Measurements from ENCODE around the gene ABTB1.
A peak's percentile ranks its signal among the peaks of the same experiment; 100 is the strongest.

The ABTB1 gene

GRCh38 chr3:127714866-127715265 lies 42.1 kb downstream of the ABTB1 start:
- Histone ChIP-seq H3K4me3 (no peak overlapping the region), H3K9me3 (no peaks in the 10 kb centered on the region), H3K27ac (no peak overlapping the region), H3K36me3 (peaks cover 2 to 10% (median 9%) of the 10 kb centered on the region in 3 donors), H3K27me3 (no peaks in the 10 kb centered on the region), H3K4me1 (peaks cover 0 to 50% (median 24%) of the 10 kb centered on the region in 4 donors)
- intact Hi-C loops (cut with DNase I; ENCODE audit: low total_unique reads) = no loop called here
- no peak for DNase-seq
- TF ChIP-seq CTCF (IDR thresholded peaks at IDR 0.05) = no peak

DNA sequence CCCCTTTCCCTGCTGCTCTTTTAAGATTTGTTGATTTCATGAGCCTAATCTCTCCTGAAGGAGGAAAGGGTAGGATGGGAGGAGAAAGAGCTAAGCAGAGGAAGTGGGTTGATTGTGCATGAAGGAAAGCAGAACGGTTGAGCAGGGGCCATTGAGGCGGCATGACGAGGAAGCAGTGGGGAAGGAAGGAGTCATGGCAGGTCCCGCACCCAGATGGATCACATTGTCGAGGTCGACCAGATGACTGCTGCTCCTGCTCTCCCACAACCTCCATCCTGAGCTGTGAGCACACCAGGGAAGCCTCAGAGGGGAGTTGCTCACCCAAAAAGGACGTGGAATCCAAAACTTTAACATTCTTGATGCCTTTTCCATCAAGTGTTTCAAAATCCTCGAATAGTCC lies 42.8 kb downstream of the ABTB1 start:
- intact Hi-C loops (cut with DNase I; ENCODE audit: low total_unique reads) = no loop called here
- no peak for DNase-seq
- Histone ChIP-seq H3K36me3 (peaks cover 8 to 17% (median 16%) of the 10 kb centered on the region in 3 donors), H3K4me3 (no peak overlapping the region), H3K27me3 (no peaks in the 10 kb centered on the region), H3K4me1 (peaks cover 0 to 43% (median 18%) of the 10 kb centered on the region in 4 donors), H3K27ac (no peak overlapping the region), H3K9me3 (no peaks in the 10 kb centered on the region)
- TF ChIP-seq CTCF (IDR thresholded peaks at IDR 0.05) = no peak

DNA sequence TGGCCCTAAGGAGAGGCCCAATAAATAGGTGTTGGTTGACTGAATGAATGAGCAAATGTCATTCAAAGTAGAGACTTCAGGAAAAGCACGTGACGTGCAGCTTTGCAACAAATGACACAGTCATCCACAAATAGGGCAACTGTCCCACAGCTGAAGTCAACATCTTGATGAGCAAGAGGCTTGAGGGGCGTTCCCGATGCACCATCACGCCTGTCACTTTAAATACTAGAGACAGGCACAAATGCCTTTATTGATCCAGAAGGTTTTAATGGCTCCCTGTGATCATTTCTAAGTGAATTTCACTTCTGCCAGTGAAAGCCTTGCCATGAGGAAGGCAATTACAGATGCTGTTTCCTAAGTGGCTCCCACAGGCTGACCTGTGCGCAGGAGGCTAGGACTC lies 43.6 kb downstream of the ABTB1 start:
- no peaks in the 10 kb centered on the region for H3K9me3 ChIP-seq
- TF ChIP-seq CTCF (IDR thresholded peaks at IDR 0.05) = no peak
- intact Hi-C loops (cut with DNase I; ENCODE audit: low total_unique reads) = no loop called here
- H3K4me1 ChIP-seq = peaks cover 0 to 34% (median 15%) of the 10 kb centered on the region in 4 donors
- DNase-seq = no peak
- no peaks in the 10 kb centered on the region for H3K27me3 ChIP-seq
- no peak overlapping the region for H3K27ac ChIP-seq
- peaks cover 16 to 23% (median 22%) of the 10 kb centered on the region in 3 donors for H3K36me3 ChIP-seq
- no peak overlapping the region for H3K4me3 ChIP-seq

GRCh38 chr3:127717357-127718244 lies 44.8 kb downstream of the ABTB1 start:
- intact Hi-C loops (cut with DNase I; ENCODE audit: low total_unique reads) = no loop called here
- DNase-seq = peak in 1 of 2 donors; percentile 49
- Histone ChIP-seq H3K4me1 (peaks cover 0 to 25% (median 13%) of the 10 kb centered on the region in 4 donors), H3K27ac (no peak overlapping the region), H3K27me3 (no peaks in the 10 kb centered on the region), H3K36me3 (peaks cover 16 to 30% (median 23%) of the 10 kb centered on the region in 3 donors), H3K4me3 (no peak overlapping the region), H3K9me3 (no peaks in the 10 kb centered on the region)
- TF ChIP-seq CTCF (IDR thresholded peaks at IDR 0.05) = no peak

DNA sequence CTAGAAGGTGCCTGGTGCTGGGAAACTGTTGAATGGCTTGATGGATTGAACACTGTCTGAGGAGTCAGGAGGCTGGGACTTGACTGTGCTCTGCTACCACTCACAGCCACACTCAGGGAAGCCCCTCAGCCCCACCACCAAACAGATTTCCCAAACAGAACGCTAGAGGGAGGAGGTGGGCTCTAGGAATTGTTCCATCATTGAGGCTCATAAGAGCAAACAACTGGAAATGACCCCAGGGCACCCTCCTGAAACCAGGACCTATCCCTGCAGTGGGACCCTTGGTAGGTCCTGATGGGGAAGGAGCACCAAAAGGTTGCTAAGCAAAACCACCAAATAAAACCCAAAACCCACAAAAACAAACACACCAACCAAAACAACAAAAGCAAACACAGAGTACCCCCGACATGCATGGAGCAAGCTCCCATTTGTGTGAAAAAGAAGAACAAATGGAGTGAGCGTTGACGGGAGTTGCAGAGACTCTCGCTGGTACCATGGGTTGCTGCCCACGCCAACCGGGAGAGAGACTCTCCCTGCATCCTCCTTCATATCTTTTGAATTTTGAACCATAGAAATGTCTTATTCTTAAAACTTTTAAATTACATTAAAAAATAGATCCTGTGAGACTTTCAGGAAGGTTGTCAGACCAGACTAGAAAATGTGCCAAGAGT lies 45.6 kb downstream of the ABTB1 start:
- intact Hi-C loops (cut with DNase I; ENCODE audit: low total_unique reads) = no loop called here
- Histone ChIP-seq H3K9me3 (no peaks in the 10 kb centered on the region), H3K27me3 (no peaks in the 10 kb centered on the region), H3K4me1 (peaks cover 0 to 17% (median 7%) of the 10 kb centered on the region in 4 donors), H3K4me3 (no peak overlapping the region), H3K27ac (no peak overlapping the region), H3K36me3 (peaks cover 16 to 30% (median 23%) of the 10 kb centered on the region in 3 donors)
- no peak for TF ChIP-seq CTCF (IDR thresholded peaks at IDR 0.05)
- peak in 1 of 2 donors; percentile 53 for DNase-seq
